Left ventricle myocardium superior (tissue), 1 donor: ENCODE measurements around the gene EFS. TPM values are rescaled to one million over a fixed set of nuclear protein-coding genes. Genes with fewer than 3 reads are reported as not detected.

ENCODE experiments used
- ATAC-seq: fragments of 200-7000 bp; cut with Tn5 transposase; one replicate; pipeline ENCODE4 v1.9.1; 2020; ENCODE audit warnings: mild to moderate bottlenecking, moderate library complexity
- DNase-seq: peaks from one replicate; pipeline ENCODE4 v3.0.0-alpha.2; 2020
- intact Hi-C: fragments of 100-400 bp; cut with micrococcal nuclease; formaldehyde crosslinking; loops from one replicate; pipeline ENCODE4 v1.11.0; 2022
- long read RNA-seq: library from polyadenylated mRNA; unstranded; transcript quantifications from one replicate; pipeline ENCODE4 v2.0.0, GENCODE V29; 2021
- total RNA-seq: library from RNA; stranded (reverse); fragmentation: NEBNext Ultra II Directional; extraction: Animal tissue kit (Norgen Biotek cat#: 25700); gene quantifications from one replicate; pipeline ENCODE4 v1.2.1, GENCODE V29; 2021
- donor health status: DM: no; HTN: yes; CAD: no; lungs with severe emphysema.

EFS gene, protein sequence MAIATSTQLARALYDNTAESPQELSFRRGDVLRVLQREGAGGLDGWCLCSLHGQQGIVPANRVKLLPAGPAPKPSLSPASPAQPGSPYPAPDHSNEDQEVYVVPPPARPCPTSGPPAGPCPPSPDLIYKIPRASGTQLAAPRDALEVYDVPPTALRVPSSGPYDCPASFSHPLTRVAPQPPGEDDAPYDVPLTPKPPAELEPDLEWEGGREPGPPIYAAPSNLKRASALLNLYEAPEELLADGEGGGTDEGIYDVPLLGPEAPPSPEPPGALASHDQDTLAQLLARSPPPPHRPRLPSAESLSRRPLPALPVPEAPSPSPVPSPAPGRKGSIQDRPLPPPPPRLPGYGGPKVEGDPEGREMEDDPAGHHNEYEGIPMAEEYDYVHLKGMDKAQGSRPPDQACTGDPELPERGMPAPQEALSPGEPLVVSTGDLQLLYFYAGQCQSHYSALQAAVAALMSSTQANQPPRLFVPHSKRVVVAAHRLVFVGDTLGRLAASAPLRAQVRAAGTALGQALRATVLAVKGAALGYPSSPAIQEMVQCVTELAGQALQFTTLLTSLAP
- total RNA-seq, result 3.3 TPM
- long read RNA-seq, partial matches to known transcripts, result 1 of 5 reads
- long read RNA-seq, other reads (novel, unspliced or antisense), result 3 of 5 reads

DNA sequence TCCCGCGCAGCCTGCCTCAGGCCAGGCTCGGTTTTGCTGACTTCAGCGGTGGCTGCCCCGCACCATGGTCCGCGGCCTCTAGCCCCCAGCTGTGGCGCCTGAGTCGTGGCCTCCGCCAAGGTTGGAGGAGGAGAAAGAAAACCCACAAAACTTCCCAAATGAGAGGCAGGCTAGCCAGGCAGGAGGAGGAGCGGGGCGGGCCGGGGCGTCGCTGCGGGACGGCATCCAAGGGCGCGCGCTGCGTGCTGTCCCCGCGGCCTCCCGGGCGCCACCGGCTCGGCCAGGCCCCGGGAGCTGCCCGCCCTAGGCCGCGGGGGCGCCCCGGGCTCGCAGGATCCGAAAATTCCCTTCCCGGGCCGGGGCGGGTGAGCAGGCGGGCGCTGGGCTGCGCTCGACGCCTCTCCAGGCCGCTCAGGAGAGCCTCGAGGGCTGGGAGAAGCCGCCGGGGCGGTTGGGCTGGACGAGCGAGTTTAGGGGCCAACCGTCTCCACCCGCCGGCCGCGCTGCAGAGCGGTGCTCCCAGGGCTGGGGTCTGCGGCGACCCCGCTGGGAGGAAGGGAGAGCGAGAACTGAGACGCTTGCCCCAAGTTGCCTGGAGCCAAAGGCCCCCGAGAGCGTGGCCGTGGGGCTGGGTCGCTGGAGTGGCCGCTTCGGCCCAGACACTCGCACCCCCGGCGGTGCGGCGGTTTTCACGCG, at the start of gene EFS:
EFS (minus strand) TSS at position 137 of the 696 bp plus-strand sequence. CDS start 147 bp downstream, outside the sequence.
- intact Hi-C loops, result no loop called here
- peak; percentile 76 for DNase-seq

DNA sequence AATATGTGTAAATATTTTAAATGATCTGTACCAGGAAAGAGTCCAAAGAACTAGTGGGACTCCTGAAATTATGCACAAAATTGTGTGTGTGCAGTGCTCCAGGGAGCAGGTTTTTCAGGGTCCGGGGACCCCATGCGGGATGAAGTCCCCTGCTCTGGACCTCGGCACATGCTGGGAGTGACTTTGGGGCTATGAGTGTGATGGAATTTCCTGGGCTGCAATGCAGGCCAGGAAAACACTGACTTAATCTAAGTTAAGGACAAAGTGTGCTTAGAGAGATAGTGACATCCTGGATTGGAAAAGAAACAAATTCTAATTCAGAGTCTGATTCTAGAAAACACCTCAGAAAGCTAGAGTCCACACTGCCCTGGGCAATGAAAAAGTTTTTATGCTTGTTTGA, 49.3 kb upstream of the EFS start:
- DNase-seq (no peak), ATAC-seq (no peak)
- intact Hi-C loops, result no loop called here

More for the DNA sequence above, at the start of gene EFS:
- peak; percentile 75 for ATAC-seq

DNA sequence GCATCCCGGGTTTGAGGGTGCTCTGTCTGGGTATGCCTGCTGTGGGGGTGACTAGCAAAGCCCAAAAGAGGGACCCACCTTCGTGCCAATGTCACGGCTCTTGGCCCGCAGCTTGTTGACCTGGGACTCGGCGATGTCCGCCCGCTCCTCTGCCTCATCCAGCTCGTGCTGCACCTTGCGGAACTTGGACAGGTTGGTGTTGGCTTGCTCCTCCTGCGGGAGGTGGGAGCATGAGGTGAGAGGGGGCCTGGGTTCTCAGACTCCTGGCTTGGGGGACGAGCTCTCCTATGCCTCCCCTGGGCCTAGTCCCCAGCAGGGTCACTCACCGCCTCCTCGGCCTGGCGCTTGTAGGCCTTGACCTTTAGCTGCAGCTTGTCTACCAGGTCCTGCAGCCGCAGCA, 48.7 kb upstream of the EFS start:
- no peak for ATAC-seq
- intact Hi-C loops, result no loop called here
- DNase-seq, result no peak

DNA sequence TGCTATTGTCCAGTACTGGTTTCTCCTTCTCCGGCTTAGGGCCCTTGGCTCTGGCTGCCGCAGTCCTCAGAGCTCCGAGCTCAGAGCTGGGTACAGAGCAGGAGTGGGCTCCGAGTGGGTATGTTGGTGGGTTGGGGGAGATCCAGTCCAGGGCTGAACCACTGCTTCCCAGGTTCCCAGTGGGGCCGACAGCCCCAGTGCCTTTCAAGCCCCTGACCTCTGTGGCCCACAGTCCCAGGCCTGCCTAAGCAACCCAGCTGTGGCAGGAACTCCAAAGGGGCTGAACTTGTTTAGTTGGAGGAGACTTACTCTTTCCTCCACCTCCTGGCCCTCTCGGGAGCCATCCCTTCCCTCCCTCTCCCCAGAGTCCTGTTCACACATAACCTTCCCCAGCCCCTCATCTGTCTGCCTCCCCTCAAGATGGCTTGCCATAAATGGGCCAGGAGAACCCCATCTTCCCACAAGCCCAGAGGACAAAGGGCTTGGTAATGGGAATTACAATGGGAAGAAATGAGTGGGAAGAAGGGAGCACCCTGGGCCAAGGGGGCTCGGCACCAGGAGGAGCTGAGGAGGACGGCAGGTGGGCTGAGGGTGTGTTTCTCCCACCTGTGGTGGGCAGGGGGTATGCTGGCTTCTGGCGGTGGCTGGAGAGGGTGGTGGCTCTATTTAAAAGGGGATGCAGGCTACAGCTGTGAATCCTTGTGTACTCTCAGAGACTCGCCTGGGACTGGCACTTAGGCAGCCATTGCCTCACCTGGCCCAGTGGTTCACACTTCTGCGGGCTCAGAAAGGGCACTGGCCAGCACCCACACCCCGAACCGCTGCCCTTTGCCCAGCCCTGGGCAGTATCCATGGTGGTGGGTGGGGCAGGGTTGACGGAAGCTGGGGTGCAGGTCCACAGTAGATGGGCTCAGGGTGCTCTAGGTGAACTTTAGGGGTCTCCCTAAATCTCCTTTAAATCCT, 46.9 kb upstream of the EFS start:
- intact Hi-C loops, result no loop called here
- DNase-seq (no peak), ATAC-seq (peak; percentile 1)

DNA sequence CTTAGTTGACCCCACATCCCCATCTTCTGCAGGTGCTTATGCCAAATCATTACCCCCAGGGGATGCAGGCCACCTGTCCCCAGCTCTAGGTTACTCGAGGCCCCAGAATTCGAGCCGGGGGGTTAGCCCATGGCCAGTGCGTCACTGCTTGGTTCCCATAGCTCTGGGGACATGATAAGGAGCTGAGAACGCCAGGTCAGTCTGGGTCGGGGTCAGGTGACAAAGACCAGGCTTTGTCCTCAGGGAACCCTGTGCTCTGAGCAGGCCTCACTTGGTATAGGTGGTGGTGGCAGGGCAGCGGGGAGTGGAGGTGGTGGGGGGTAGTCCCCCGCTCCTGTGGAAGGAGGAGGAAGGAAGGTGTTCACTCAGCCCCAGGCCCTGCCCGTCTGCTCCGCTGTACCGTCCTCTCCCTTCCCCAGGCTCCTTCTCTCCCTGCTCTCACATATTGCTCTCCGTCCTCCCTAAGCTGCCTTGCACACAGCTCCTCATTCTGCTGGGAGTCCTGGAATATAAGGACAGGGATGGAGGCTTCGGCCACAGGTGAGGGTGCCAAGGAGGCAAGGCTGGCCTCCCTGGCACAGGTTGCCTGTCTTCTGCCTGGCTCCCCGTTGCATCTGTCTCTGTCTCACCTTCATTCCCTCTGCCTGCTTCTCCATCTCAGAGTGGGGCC, 45.1 kb upstream of the EFS start:
- DNase-seq, result peak; percentile 85
- ATAC-seq, result peak; percentile 40
- intact Hi-C loops, result no loop called here

DNA sequence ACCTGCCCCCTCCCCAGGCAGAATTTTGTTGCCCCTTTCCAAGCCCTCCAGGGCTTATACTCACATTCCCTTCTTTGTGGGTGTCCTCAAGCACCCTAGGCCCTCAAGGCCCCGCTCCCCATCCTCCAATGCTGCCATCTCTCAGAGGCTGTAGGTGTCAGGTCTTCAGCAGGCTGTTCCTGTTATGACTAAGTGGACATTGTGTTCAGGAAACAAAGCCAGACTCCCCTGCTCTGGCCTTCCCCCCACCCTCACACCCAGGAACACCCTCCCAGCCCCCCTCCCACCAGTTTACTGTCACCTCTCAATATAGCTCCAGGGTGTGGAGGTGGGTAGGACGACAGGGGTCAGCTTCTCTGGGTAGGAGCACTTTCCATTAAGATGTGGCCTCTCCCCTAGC, 44.5 kb upstream of the EFS start:
- peak; percentile 73 for DNase-seq
- peak; percentile 34 for ATAC-seq
- intact Hi-C loops, result no loop called here

DNA sequence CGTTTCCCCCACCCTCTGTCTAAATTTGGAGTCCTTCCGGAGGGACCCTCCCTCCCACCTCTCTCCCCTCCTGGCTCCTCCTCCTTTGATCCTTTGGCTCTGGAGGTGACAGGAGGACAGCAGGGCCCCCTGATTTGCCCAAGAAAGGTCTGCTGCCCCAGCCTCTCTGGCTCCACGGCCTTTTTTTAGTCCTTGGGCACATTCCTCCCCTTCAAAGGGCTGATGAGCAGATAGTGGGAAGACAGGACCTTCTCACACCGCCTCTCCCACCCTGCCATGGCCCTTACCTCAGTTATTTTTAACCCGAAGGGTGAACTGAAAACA, 43.3 kb upstream of the EFS start:
- peak; percentile 9 for ATAC-seq
- peak; percentile 64 for DNase-seq
- intact Hi-C loops, result no loop called here

DNA sequence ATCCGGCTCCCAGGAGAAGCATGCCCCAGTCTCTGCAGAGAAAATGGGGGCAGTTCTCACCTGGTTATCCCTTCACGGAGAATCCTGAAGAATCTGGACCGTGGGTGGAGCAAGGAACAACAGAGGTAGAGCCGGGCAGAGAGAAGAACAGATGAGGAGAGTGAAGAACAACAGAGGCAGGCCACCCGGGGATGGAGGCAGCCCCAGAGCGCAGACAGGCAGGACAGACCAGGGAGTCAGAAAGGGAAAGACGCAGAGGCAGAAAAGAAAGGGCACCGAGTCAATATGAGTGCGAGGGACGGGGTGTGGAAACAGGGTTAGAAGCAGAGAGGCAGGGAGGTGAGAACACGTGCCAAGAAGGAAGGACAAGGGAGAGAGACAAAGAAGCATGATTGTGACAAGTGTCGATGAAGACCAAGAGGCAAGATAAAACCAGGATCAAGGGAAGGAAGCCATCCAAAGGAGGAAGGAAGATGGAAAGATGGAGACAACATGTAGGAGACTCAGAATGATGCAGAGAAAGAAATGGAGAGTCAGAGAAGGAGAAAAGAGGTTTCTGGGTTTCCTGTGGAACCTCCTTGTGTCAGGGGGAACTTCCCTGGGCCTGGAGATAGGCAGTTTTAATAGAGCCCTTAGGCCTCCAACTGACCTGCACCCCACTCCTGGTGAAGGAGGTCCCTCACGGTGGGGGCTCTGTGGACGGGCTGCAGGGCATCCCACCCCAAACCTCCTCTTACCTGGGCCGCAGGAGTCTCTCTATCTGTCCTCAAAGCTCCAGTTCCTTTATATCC, 42.7 kb upstream of the EFS start, which contains the start of gene MYH6:
MYH6 (minus strand) TSS at position 758 of the 791 bp plus-strand sequence. CDS start 1,050 bp downstream, outside the sequence.
- DNase-seq (no peak), ATAC-seq (no peak)
- intact Hi-C loops, result no loop called here

DNA sequence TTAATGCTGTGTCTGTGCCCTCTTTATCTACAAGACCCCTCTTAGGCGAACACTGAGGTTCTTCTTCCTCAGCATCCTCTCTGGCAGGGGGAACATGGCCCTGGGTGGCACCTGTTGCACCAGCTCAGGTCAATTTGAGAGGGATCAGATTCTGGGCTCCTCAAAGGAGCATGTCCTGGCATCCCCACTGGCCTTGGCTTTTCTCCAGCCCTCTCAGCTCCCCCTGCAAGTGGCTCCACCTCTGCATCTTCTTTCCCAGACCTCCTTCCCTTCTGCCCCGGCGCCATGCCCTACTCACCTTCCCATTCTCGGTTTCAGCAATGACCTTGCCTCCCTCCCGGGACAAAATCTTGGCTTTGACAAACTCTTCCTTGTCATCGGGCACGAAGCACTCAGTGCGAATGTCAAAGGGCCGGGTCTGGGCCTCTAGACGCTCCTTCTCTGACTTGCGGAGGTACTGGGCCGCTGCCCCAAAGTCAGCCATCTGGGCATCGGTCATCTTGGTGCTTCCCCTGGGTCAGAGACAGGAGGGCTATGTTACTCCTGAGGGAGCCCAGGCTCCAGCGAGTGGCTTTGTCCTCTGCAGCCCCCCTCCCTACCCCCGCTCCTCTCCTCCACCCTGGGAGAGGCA, 41.9 kb upstream of the EFS start:
- intact Hi-C loops, result no loop called here
- ATAC-seq, result no peak
- no peak for DNase-seq

DNA sequence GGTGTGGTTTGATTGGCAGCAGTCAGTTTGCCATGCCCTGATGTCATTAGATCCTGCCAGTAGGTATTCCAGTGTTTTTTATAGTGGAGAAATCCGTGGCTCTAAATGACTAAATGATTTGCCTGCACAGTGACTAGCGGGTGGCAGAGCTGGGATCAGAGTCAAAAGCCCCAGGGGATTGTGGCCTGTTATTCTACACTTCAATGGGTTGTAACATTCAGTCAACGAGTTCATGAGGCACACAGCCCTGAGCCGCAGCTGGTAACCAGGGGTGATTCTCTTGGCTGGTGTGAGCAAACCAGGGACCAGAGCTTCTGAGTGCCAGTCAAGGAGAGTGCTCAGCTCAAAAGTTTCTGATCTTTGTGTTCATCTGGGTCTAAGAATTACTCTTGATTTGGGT, 41.3 kb upstream of the EFS start:
- intact Hi-C loops, result no loop called here
- DNase-seq (no peak), ATAC-seq (no peak)

DNA sequence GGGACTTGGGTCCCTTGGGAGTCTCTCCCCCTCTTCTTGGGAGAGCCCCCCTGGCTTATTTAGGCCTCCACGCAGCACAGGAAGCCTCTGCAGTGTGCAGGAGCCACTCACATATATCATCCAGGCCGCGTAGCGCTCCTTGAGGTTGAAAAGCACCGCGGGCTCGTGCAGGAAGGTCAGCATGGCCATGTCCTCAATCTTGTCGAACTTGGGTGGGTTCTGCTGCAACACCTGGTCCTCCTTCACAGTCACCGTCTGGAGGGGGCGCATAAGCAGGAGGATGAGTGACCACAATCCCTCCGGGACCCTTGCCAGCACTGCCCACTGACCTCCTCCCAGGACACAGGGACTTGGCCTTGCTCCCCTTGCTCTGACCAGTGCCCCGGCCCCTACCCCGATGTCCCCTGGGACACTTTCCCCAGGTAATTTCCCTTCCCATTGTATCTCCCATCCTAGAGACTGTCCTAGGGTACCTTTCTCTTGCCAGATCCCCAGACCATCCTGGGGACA, 40.6 kb upstream of the EFS start:
- no peak for DNase-seq
- intact Hi-C loops, result no loop called here

DNA sequence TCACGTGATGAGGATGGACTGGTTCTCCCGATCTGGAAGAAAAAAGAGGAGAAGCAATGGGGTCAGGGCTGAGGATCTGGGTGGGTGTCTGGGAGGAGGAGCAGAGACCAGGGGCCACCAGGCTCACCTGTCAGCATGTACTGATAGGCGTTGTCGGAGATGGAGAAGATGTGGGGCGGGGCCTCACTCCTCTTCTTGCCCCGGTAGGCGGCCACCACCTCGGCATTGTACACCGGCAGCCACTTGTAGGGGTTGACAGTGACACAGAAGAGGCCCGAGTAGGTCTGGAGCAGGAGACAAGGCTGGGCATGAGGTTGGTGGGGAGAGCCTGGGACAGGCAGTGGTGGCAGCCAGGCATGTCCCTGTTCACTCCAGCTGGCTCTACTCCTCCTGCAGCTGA, 40.1 kb upstream of the EFS start:
- peak; percentile 0 for ATAC-seq
- intact Hi-C loops, result no loop called here
- DNase-seq, result no peak

More for the DNA sequence above, 40.6 kb upstream of the EFS start:
- ATAC-seq, result no peak

DNA sequence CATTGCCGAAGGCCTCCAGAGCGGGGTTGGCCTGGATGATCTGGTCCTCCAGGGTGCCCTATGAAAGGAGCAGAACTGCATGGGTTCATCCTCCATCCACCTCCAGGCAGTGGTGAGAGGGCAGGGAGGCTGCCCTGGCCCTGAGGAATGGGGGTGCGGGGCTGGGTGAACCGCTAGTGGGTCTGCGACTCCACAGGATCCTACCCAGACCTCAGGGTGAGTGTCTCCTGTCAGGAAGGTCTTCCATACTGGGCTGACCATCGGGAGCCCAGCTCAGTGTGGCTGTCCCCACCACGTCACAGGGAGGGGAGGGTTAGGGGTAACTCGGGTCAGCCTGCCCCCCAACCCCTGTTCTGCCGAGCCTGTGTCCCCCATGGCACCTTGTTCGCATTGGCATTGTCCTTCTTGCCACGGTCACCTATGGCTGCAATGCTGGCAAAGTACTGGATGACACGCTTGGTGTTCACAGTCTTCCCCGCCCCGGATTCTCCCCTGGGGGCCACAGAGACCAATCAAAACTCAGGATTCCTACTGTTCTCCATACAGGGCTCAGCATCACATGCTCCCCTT, 39.4 kb upstream of the EFS start:
- ATAC-seq (no peak), DNase-seq (no peak)
- intact Hi-C loops, result no loop called here

DNA sequence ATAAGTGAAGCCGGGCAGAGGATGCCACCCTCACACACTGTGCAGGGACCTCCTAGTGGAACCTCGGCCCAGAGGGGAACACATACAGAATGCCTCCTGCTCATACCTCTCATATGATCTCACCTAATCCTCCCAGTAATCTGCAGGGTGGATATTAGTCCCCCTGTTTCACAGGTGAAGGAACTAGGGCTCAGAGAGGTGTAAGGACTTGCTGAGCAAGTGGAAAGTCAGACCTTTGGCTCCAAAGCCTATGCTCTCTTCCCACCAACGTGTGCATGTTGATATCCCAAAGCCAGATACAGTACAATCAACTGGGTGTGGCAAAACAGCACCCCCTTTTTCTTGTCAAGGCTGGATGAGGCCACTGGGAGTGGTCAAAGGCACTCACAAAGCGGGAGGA, 38.9 kb upstream of the EFS start:
- no peak for ATAC-seq
- no peak for DNase-seq
- intact Hi-C loops, result no loop called here

DNA sequence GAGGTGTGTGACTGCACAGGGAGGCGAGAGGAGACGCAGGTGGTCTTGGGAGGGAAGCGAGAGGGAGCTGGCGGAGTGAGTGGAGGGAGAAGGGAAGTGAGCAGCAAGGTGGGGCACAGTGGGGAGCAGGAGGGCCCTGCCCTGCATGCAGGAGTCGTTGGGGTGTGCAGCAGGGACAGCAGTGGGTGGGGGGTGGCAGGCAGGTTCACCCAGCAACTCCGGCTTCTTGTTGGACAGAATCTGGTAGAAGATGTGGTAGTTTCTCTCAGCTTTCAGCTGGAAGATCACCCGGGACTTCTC, 38.1 kb upstream of the EFS start:
- DNase-seq (no peak), ATAC-seq (no peak)
- intact Hi-C loops, result no loop called here

DNA sequence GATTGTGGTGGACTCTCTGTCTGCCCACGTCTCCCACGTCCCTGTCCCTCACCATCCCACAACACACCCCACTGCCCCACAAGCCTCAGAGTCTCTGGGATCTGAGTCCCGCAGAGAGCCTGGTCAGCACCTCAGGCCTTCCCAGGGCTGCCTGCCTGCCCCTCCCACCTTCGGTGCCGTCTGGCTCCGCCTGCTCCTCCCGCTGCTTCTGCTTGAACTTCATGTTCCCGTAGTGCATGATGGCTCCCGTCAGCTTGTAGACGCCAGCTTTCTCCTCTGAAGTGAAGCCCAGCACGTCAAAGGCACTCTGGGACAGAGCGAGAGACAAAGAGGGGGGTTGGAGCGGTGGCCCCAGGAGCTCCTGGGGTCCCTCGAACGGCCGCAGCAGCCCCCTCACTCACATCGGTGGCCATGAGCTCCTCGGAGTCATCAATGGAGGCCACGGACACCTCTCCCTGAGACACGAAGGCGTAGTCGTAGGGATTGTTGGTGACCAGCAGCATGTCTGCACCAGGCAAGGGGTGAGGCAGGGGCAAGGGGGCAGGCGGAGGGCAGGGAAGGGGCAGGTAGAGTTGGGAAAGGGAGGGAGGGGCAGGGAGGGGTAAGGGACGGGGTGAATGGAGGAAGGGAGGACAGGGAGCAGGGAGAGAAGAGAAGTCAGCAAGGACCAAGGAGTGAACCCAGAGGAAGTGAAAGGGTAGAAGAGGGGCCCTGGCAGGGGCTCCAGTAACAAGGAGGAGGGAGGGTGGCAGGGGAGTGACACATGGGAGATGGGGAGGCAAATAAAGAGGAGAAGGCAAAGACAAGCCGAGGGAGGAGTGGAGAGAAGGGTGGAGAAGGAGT, 37.5 kb upstream of the EFS start:
- intact Hi-C loops, result no loop called here
- ATAC-seq, result peak; percentile 0
- DNase-seq, result no peak
